Measurements from ENCODE around the gene GPR132.

GRCh38 chr14:105043641-105044040 lies 21.6 kb downstream of the GPR132 start:
- no peak for TF ChIP-seq SP1 (IDR thresholded peaks at IDR 0.05)
- no peak for TF ChIP-seq SUZ12 (IDR thresholded peaks at IDR 0.05)
- no peak for TF ChIP-seq FOXM1 (IDR thresholded peaks at IDR 0.05; ENCODE audit: borderline replicate concordance)
- TF ChIP-seq LEF1 (IDR thresholded peaks at IDR 0.05; ENCODE audit: borderline replicate concordance): no peak
- TF ChIP-seq BHLHE40 (IDR thresholded peaks at IDR 0.05; ENCODE audit: borderline replicate concordance): no peak
- no peak for TF ChIP-seq L3MBTL2 (conservative IDR thresholded peaks at IDR 0.05)
- no peak for TF ChIP-seq HDGF (IDR thresholded peaks at IDR 0.05; ENCODE audit: borderline replicate concordance)
- TF ChIP-seq PKNOX1 (IDR thresholded peaks at IDR 0.05): no peak
- TF ChIP-seq FOXK2 (IDR thresholded peaks at IDR 0.05): no peak
- TF ChIP-seq ZNF384 (IDR thresholded peaks at IDR 0.05): no peak
- TF ChIP-seq ARNT (IDR thresholded peaks at IDR 0.05): no peak
- no peak for TF ChIP-seq FOXA1 (IDR thresholded peaks at IDR 0.05)
- TF ChIP-seq ELF4 (IDR thresholded peaks at IDR 0.05): no peak
